ENCODE measurements around the gene NFIA. TPM values are rescaled to one million over a fixed set of nuclear protein-coding genes. Genes with fewer than 3 reads are reported as not detected.

The NFIA gene
- total RNA-seq, 1 experiment from 2014 or later, result 0.35 TPM

DNA sequence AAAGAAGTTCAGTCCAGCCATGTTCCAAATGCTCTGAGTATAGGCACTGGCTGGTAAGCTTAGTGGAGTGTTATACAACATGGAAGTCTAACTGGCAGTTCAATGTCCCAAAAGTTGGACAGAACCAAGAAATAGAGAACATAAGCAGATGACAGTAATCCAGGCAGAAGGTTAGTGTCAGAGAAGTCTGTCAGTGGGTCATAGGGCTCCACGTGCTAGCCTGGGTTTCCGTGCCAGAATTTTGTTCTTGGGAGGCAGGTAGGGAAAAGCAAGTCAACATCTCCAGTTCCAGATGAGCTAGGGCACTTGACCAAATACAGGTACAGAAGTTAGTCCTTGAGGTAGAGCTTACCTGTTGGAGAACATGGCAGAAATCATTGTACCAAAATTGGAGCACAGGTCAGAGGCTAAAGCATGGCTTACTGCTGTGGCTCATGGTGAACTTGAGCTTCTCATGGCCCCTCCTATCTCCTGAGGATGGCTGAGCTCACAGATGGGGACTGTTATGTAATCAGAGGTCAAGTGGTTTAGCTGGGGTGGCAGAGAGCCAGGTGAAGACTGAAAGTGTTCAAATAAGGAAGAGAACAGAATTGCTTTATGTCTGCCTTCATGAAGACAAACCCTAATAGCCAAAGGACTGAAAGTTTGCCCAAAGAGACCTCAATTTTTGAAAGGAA is 170.8 kb downstream of the NFIA start:
- no peak overlapping the region for H3T11ph ChIP-seq (ENCODE audit: low read length)
- no peak overlapping the region for H2AK5ac ChIP-seq (ENCODE audit: insufficient read length, low read length)
- DNase-seq, result no peak
- Mint-ChIP-seq H3K27me3 (ENCODE audit: low read depth) (no peaks in the 10 kb centered on the region; the same call in 1 of the 2 replicates), H3K4me1 (peaks cover 34 to 42% of the 10 kb centered on the region in 2 experiments), H3K27ac (no peak overlapping the region), H3K36me3 (ENCODE audit: insufficient read depth in 1 of 3, low read depth in 3 of 3) (no peaks in the 10 kb centered on the region), H3K9me3 (no peaks in the 10 kb centered on the region), H3K4me3 (no peak overlapping the region)
- H2BK5ac ChIP-seq (ENCODE audit: insufficient read length, low read length), result no peak overlapping the region
- no peak overlapping the region for H2AFZ ChIP-seq (ENCODE audit: low read length)
- no peak overlapping the region for H3K4me2 ChIP-seq (ENCODE audit: insufficient read depth, insufficient read length, low read length)
- H3K9me3 ChIP-seq (ENCODE audit: control insufficient read depth, low read depth, low read length), result no peaks in the 10 kb centered on the region
- peaks cover 1% of the 10 kb centered on the region; the same call in 1 of the 2 replicates for H3K4me1 ChIP-seq (ENCODE audit: insufficient read depth, low read length)
- no peak overlapping the region for H3K27ac ChIP-seq (ENCODE audit: insufficient read length, low read depth, low read length)
- H3K79me1 ChIP-seq (ENCODE audit: insufficient read depth, low read depth, low read length, poor library complexity, severe bottlenecking), result no peaks in the 10 kb centered on the region
- H3K14ac ChIP-seq (ENCODE audit: insufficient read depth, low read length), result no peak overlapping the region
- no peak overlapping the region for H3K18ac ChIP-seq (ENCODE audit: insufficient read length, low read depth, low read length)
- H2BK12ac ChIP-seq (ENCODE audit: insufficient read length, low read depth, low read length), result no peak overlapping the region
- H2BK15ac ChIP-seq (ENCODE audit: low read depth, low read length), result no peak overlapping the region
- H3K56ac ChIP-seq (ENCODE audit: insufficient read length, low read depth, low read length), result no peak overlapping the region
- no peak overlapping the region for H4K5ac ChIP-seq (ENCODE audit: insufficient read length, low read depth, low read length)
- H3K9ac ChIP-seq (ENCODE audit: extremely low read depth, insufficient read length, low read length), result no peak overlapping the region
- no peak overlapping the region for H2BK20ac ChIP-seq (ENCODE audit: low read depth, low read length, poor library complexity, severe bottlenecking)
- WGBS (ENCODE audit: extremely low coverage, insufficient read length, low lambda C conversion rate), result no CpG with 5 or more reads among the region's 2 CpGs
- H3K27me3 ChIP-seq (ENCODE audit: insufficient read depth, low read length), result no peaks in the 10 kb centered on the region
- H4K91ac ChIP-seq (ENCODE audit: insufficient read length, low read depth, low read length), result no peak overlapping the region
- H4K20me1 ChIP-seq (ENCODE audit: control insufficient read depth, insufficient read depth, insufficient read length), result no peaks in the 10 kb centered on the region
- no peaks in the 10 kb centered on the region for H3K79me2 ChIP-seq (ENCODE audit: insufficient read depth, low read length)
- no peak overlapping the region for H2BK120ac ChIP-seq (ENCODE audit: low read depth, low read length, poor library complexity, severe bottlenecking)
- H3K23me2 ChIP-seq (ENCODE audit: insufficient read length, low read depth, low read length, poor library complexity, severe bottlenecking), result no peaks in the 10 kb centered on the region
- H4K8ac ChIP-seq (replicated peaks; ENCODE audit: insufficient read length, low read depth, low read length), result no peak overlapping the region
- H3K23ac ChIP-seq (ENCODE audit: insufficient read length, low read depth, low read length), result no peak overlapping the region
- TF ChIP-seq, protein P1, sequence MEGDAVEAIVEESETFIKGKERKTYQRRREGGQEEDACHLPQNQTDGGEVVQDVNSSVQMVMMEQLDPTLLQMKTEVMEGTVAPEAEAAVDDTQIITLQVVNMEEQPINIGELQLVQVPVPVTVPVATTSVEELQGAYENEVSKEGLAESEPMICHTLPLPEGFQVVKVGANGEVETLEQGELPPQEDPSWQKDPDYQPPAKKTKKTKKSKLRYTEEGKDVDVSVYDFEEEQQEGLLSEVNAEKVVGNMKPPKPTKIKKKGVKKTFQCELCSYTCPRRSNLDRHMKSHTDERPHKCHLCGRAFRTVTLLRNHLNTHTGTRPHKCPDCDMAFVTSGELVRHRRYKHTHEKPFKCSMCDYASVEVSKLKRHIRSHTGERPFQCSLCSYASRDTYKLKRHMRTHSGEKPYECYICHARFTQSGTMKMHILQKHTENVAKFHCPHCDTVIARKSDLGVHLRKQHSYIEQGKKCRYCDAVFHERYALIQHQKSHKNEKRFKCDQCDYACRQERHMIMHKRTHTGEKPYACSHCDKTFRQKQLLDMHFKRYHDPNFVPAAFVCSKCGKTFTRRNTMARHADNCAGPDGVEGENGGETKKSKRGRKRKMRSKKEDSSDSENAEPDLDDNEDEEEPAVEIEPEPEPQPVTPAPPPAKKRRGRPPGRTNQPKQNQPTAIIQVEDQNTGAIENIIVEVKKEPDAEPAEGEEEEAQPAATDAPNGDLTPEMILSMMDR (conservative IDR thresholded peaks at IDR 0.05), result no peak
- no peak overlapping the region for H3K4ac ChIP-seq (ENCODE audit: low read depth, low read length)

Measured in H9 (cell line).